Activated CD4-positive, alpha-beta T cell treated with anti-CD3 and anti-CD28 coated beads for 24 hours (primary cell): Measurements from ENCODE around the gene CALM3.

Experiments used
- DNase-seq, 2 donors: peaks; one replicate each; pipeline ENCODE4 v3.0.0-alpha.2; 2020; ENCODE audit warnings: low read depth in 2 of 2

CALM3 gene

DNA sequence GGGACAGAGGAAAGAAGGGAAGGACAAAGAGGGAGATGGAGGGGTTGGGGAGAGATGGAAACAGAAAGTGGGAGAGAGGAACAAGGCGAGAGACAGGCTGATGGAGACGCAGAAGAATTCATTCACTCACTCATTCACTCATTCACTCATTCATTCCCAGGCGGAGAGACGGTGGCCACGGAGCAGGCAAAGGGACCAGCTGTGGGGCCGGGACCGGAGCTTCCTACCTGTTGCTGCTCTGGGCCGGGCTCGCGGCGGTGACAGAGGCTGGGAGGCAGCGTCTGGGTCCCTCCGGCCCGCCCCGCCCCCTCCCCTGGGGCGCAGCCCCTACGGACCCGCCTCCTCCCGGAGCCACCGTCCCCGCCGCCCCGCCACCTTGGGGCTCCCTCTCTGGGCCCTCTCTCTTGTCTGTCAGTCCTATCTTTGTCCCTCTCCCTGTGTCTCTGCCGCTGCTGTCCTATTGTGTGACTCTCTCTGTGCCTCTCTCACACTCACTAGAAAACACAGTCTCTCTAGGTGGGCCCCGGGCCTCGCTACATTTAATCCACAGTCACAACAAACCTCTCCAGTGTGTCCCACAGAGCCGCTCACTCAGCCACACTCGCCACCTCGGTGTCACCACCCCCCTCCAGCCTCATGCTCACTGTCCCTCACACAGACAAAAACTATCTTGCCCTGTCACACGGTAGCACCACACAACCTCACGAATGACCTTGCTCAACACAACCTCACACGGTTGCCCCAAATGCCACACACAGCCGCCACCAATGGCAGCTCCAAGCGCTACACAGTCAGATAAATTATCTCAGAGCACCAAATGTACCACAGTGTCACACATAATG lies 35.0 kb downstream of the CALM3 start, which contains the start of gene GNG8:
Gene GNG8, minus strand, starts transcription at position 283 of the 842 bp plus-strand sequence. CDS start 1,520 bp downstream, outside the sequence.
- DNase-seq, result no peak

- no peak for DNase-seq
Observed at GRCh38 chr19:46637224-46637623, 36.1 kb downstream of the CALM3 start.

- DNase-seq, result no peak
Observed at GRCh38 chr19:46639358-46640182, 38.4 kb downstream of the CALM3 start.

DNA sequence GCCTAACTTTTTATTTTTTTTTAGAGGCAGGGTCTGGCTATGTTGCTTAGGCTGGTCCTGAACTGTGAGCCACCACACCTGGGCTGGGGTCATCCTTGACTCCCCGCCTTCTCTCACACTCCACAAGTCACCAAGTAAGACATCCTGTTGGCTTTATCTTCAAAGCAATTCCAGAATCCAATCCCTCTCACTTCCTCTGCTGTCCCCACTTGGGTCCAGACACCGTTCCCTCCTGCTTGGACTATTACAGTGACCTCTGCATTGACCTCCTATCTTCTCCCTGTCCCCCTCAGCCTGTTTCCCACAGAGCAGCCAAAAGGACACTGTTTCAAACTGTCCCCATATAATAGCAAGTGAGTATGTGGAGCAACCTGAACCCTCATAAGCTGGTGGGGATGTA lies 39.5 kb downstream of the CALM3 start:
- no peak for DNase-seq

DNA sequence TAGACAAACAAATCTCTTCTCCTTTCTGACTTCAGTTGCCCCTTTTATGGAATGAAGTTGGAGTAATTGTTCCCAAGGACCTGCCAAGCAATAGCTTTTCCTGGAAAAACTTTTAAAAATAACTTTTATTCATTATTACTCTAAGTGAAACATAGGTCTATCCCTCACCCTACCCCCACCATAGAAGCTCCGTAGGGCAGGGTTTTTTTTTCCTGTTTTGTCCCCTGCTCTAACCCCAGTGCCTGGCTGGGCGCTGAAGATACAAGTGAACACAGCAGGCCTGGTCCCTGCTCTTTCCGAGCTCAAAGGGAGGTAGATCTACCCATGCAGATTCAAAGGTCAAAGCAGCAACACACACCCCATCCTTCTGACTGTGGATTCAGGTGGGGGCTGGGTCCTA lies 43.6 kb downstream of the CALM3 start:
- DNase-seq, result no peak

- no peak for DNase-seq
Observed at GRCh38 chr19:46646402-46646801, 45.3 kb downstream of the CALM3 start.

DNA sequence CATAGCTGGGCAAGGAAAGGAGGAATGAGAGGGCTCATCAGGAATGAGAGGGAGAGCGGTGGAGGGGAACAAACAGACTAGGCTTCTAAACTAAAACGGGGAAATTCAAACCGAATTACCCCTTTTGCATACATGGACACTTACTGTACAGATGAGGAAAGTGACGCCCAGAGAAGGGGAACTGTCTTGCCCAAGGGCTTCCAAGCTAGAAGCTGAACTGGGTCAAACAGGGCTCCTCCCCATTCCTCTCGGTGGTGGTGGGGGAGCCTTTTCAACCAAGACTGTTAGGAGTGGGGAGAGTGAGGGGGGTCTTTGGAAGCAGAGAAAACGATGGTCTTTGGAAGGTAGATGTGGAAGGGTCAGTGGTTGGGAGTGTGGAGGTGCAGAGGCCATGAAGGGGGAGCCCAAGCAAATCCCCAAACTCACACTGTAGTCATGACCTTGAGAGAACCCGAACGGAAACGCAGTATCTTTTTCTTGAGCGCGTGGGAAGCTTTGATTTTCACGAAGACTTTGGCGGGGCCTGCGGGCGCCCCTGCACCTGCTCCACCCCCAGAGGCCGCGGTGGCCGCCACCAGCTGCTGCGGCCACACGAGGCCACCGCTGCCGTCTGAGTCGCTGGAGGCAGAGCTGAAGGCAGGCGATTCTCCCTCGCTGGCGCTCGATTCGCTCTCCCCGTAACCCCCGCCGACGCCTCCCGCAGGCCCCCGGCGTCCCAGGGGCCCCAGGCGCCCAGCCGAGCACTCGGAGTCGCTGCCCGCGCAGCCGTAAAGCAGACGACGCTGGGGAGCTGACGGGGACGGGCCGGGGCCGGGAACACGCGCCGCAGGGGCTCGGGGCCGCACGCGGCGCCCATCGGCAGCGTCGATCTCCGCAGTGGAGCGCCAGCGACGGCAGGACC lies 47.2 kb downstream of the CALM3 start:
- DNase-seq, result no peak

- DNase-seq, result no peak
Observed at GRCh38 chr19:46648961-46649960, 48.1 kb downstream of the CALM3 start.

DNA sequence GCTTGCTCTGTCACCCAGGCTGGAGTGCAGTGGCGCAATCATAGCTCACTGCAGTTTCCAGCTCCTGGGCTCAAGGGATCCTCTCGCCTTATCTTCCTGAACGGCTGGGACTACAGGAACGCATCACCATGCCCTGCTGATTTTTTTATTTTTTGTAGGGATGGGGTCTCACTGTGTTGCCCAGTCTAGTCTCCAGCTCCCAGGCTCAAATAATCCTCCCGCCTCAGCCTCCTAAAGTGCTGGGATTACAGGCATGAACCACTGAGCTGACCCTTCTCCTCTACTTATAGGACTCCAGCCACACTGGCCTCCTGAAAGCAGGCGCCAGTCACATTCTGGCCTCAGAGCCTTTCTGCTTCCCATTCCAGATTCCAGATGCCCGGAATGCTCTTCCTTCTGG lies 49.3 kb downstream of the CALM3 start:
- DNase-seq, result no peak

GRCh38 chr19:46654621-46655152 lies 53.6 kb downstream of the CALM3 start:
- DNase-seq, result no peak

DNA sequence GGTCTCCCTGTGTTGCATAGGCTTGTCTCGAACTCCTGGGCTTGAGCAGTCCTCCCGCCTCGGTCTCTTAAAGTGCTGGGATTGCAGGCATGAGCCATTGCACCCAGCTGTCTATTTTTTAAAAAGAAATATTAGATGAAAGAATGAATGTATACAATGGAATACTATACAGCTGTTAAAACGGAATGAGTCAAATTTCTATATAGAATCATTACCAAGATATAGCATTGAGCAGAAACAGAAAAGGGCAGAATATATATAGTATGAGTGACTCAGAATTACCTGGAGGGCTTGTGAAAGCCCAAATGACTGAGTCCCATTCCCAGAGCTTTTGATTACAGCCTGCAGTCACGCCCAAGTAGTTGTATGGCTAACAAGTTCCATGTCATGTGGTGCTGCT lies 55.4 kb downstream of the CALM3 start:
- DNase-seq, result no peak

- DNase-seq, result no peak
Observed at GRCh38 chr19:46659151-46660007, 58.2 kb downstream of the CALM3 start.

DNA sequence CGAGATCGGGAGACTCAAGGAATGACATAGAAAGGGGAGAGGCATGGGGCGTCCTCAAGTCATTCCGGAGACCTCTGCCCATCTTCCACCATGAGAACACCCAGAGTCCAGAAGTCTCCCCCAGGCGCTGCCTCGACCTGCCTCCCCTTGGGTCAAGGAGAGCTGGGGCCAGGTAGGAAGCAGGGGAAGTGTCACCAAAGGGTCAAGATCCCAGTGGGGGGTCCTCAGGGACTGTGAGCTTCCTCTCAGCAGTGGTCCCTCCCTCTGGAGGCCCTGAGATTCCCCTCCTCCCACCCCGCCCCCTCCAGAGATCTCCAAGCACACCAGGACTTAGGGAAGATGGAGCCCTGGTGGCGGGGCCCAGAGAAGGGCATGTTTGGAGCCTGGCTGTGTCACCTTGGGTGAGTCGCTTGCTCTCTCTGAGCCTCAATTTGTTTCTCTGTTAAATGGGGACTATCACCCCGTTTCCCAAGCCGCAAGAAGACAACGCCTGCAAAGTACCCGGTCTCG lies 58.9 kb downstream of the CALM3 start:
- no peak for DNase-seq
